ENCODE measurements around the gene SKOR1. TPM values are rescaled to one million over a fixed set of nuclear protein-coding genes. Genes with fewer than 3 reads are reported as not detected.

SKOR1 gene
- total RNA-seq, 4 donors from 2014 or later = 0.49 to 1.2 (median 0.85) TPM

DNA sequence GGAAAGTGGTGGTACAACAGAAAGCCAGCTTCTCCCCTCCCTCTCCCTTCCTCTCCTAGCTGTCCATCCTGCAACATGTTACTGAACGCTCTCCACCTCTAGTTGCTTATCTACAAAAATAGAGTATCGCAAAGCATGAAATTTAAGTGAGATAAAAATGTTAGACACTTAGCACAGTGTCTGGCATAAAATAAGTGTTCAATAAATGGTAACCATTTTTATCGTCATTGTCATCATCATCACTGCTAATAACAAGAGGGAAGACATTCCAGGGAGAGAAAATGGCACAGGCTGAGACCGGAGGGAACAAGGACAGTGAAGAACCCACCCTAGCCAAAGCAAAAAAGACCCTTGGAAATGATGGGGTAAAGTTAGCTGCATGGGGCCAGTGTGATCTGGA lies 38.7 kb upstream of the SKOR1 start:
- no peaks in the 10 kb centered on the region for H3K4me1 ChIP-seq
- WGBS, 2 donors = 97 to 98% methylated on average over 4 of the region's 4 CpGs
- TF ChIP-seq POLR2A (IDR thresholded peaks at IDR 0.05) = no peak
- TF ChIP-seq, protein P1, sequence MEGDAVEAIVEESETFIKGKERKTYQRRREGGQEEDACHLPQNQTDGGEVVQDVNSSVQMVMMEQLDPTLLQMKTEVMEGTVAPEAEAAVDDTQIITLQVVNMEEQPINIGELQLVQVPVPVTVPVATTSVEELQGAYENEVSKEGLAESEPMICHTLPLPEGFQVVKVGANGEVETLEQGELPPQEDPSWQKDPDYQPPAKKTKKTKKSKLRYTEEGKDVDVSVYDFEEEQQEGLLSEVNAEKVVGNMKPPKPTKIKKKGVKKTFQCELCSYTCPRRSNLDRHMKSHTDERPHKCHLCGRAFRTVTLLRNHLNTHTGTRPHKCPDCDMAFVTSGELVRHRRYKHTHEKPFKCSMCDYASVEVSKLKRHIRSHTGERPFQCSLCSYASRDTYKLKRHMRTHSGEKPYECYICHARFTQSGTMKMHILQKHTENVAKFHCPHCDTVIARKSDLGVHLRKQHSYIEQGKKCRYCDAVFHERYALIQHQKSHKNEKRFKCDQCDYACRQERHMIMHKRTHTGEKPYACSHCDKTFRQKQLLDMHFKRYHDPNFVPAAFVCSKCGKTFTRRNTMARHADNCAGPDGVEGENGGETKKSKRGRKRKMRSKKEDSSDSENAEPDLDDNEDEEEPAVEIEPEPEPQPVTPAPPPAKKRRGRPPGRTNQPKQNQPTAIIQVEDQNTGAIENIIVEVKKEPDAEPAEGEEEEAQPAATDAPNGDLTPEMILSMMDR (IDR thresholded peaks at IDR 0.05) = no peak
- no peaks in the 10 kb centered on the region for H3K27me3 ChIP-seq
- no peak for DNase-seq
- no peak overlapping the region for H3K27ac ChIP-seq
- no peaks in the 10 kb centered on the region for H3K36me3 ChIP-seq
- no peaks in the 10 kb centered on the region for H3K9me3 ChIP-seq
- H3K4me3 ChIP-seq (replicated peaks in 1 of 3) = no peak overlapping the region
- intact Hi-C loops (cut with DNase I) = no loop called here

DNA sequence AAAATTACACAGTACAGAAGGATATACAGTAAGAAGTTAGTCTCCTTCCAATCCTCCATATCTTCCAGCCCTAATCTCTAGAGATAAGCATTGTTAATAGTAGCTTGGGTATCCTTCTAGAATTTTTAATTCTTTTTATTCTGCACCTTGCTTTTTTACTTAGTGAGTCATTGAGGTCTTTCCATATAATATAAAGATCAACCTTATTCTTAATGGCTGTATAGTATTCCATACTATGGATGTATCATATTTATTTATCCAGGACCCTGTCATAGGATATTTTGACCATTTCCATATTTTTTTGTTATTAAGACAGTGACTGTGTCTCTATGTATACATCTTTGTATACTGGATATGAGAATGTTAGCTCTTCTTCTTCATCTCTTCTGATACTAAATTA lies 36.3 kb upstream of the SKOR1 start:
- Histone ChIP-seq H3K4me3 (replicated peaks in 1 of 3) (no peak overlapping the region), H3K27me3 (no peaks in the 10 kb centered on the region), H3K27ac (no peak overlapping the region), H3K9me3 (no peaks in the 10 kb centered on the region), H3K36me3 (no peaks in the 10 kb centered on the region), H3K4me1 (no peaks in the 10 kb centered on the region)
- DNase-seq = no peak
- intact Hi-C loops (cut with DNase I) = no loop called here
- TF ChIP-seq, protein P1 (IDR thresholded peaks at IDR 0.05) = no peak
- TF ChIP-seq POLR2A (IDR thresholded peaks at IDR 0.05) = no peak

DNA sequence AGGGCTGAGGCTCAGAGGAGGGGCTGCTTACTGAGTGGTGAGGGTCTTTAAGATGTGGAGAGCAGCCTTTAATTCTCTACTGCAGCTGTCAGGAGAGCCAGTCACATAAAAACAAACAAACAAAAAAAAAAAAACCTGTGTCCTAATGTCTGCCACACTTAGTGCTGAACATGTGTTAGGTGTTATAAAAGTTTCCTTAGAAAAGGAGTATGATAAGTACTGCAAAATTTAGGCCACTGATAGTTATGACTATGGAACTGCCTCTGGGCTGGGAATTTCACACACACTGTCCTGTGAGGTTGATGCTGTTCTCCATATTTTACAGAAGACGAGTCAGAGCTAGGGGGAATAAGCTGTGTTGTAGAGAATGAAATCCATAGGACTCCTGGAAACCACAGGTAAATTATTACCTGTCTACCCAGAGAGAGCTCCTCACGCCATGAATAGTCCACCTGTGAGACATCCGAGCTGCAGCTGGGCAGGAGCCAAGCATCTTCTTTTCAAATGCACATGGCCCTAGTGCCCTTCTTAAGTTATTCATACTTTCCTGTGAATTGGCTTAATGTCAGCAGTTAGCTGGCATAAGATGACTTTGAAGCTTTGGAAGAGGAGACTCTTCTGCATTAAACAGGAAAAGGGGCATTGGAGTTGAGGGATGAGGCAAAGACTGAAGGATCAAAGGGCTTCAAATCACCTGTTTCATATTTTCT lies 34.5 kb upstream of the SKOR1 start:
- Histone ChIP-seq H3K36me3 (no peaks in the 10 kb centered on the region), H3K9me3 (no peaks in the 10 kb centered on the region), H3K4me3 (replicated peaks in 1 of 3) (no peak overlapping the region), H3K4me1 (no peaks in the 10 kb centered on the region), H3K27me3 (no peaks in the 10 kb centered on the region), H3K27ac (no peak overlapping the region)
- intact Hi-C loops (cut with DNase I) = no loop called here
- no peak for DNase-seq
- WGBS, 2 donors = 96% methylated on average over 3 of the region's 3 CpGs
- TF ChIP-seq POLR2A (IDR thresholded peaks at IDR 0.05) = no peak
- TF ChIP-seq, protein P1 (IDR thresholded peaks at IDR 0.05) = no peak

DNA sequence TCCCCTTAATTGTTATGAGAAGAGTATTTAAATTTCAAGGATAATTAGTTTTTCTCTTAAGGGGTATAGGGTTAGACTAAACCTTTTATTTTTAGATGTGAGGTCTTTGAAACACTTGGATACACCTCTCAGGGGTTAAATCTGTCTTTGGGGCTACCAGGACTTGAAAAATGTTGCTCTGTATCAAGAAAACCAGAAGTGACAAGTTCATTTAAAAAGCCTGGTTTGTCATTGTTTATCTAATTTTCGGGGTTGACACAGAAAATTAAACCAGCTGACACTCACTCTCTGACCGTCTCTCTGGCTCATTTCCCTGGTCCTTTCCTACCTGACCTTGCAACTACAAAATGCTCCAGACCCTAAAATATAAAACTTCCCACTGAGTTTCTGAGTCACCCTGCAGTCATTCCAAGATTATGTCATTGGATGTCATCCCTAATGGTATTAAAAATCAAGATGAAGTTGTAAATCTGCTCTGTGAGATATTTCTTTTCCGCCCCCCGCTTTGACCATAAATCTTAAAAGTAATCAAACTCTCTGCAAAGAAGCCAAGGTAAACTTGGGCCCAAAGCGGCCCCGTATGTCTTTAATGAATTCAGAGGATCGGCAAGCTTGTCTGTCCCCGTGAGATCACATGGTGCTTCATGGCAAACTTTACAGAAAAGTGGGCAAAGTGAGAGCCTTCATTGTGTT lies 32.9 kb upstream of the SKOR1 start:
- Histone ChIP-seq H3K27me3 (no peaks in the 10 kb centered on the region), H3K27ac (no peak overlapping the region), H3K36me3 (no peaks in the 10 kb centered on the region), H3K9me3 (no peaks in the 10 kb centered on the region), H3K4me1 (no peaks in the 10 kb centered on the region), H3K4me3 (replicated peaks in 1 of 3) (no peak overlapping the region)
- WGBS, 2 donors = 84 to 87% methylated on average over 8 of the region's 8 CpGs
- TF ChIP-seq, protein P1 (IDR thresholded peaks at IDR 0.05) = no peak
- no peak for TF ChIP-seq POLR2A (IDR thresholded peaks at IDR 0.05)
- DNase-seq = no peak
- intact Hi-C loops (cut with DNase I) = no loop called here

DNA sequence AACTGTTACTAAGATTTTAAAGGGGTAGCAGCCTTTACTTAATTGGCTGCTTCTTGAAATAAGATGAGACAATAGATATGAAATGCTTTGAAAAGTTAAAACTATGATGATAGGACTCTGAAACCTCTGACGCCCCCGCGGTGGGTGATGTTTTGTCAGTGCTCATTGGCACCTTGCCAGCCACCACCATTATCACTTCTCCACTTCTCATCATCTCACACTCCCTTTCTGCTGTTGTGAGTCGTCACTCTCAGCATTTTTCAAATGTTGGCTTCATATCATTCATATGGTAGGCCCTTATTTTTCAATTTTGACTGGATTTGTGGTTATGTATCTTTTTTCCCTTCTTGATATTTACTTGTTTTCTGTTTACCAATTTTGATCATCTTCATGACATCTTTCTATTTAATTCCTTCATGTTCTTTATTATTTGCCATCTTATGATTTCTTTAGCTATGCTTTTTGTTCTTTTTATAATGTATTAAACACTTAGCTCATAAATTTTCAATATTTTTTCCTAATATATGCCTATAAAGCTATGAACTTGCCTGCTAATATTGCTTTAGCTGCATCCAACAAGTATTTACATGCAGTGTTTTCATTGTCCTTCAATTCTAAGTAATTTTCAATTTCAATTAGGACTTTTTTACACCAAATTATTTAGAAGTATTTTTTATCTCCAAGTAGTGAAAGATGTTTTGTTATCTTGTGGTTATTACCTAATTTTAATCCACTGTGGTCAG lies 30.3 kb upstream of the SKOR1 start:
- H3K4me3 ChIP-seq (replicated peaks in 1 of 3) = no peak overlapping the region
- 94 to 95% methylated on average over 4 of the region's 4 CpGs for WGBS, 2 donors
- no peaks in the 10 kb centered on the region for H3K36me3 ChIP-seq
- intact Hi-C loops (cut with DNase I) = no loop called here
- H3K4me1 ChIP-seq = no peaks in the 10 kb centered on the region
- no peaks in the 10 kb centered on the region for H3K27me3 ChIP-seq
- DNase-seq = no peak
- TF ChIP-seq, protein P1 (IDR thresholded peaks at IDR 0.05) = no peak
- TF ChIP-seq POLR2A (IDR thresholded peaks at IDR 0.05) = no peak
- no peaks in the 10 kb centered on the region for H3K9me3 ChIP-seq
- no peak overlapping the region for H3K27ac ChIP-seq

All from thyroid gland (tissue), 4 donors.